ENCODE data around the gene FTO. TPM values are rescaled to one million over a fixed set of nuclear protein-coding genes. Genes with fewer than 3 reads are reported as not detected.

The FTO gene
- polyA plus RNA-seq, 1 experiment: 135 TPM

DNA sequence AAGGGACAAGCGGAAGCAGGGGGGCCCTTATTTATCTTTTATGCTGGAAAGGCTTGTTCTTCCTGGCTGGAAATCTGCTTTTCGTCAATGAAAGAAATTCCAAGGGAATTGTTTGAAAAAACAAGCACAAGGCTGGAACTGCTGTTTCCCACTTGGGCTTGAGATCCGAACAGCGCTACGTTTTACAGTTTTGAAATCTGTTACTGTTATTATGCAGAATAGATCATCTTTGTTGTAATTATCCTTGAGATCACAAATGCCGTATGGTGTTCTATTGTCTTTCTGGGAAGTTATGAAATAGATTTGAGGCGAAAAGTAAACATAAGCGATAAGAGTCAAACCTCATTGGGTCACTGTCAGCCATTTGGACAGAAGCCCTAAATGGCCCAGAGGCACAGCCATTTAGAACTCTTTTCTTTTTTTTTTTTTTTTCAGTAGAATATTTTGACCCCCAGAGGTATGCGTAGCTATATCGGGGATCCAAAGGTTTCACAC is 359.4 kb downstream of the FTO start:
- no peak for DNase-seq (ENCODE audit: low read depth, low spot score)

DNA sequence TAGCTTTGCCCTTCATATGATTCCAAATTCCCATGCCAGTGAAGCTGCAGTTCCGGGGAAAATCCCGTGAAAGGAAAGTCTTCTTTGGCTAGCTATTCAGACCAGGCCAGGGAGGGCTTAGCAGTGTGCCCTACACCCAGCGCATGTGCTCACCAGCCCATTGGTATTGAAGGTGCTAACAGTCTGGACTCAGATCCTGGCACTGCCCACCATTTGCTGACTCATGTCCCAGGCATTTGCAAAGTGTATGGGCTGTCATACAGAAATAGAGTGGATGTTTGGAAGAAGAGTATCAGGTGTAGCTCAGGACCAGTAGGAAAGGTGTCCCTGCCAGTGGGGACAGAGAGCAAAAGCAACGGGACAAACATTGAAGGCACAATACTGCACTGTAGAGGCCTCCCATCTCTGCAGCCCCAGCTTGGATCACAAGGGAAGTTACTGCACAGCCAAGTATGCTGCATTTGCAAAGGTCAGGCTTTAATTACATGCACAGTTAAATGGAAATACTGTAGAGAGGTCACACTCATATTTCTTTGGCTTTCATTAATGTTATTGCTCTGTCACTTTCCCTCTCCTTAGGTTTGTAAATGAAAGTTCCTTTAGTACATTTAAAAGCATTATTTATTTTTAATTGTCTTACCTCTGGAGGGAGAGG is 362.6 kb downstream of the FTO start:
- H3K4me3 ChIP-seq (ENCODE audit: low read depth, low read length): no peak overlapping the region
- POLR2A ChIA-PET: no interaction called here
- H3K27me3 ChIP-seq (ENCODE audit: control insufficient read depth, insufficient read depth, low read length): no peaks in the 10 kb centered on the region
- TF ChIP-seq, protein P1, sequence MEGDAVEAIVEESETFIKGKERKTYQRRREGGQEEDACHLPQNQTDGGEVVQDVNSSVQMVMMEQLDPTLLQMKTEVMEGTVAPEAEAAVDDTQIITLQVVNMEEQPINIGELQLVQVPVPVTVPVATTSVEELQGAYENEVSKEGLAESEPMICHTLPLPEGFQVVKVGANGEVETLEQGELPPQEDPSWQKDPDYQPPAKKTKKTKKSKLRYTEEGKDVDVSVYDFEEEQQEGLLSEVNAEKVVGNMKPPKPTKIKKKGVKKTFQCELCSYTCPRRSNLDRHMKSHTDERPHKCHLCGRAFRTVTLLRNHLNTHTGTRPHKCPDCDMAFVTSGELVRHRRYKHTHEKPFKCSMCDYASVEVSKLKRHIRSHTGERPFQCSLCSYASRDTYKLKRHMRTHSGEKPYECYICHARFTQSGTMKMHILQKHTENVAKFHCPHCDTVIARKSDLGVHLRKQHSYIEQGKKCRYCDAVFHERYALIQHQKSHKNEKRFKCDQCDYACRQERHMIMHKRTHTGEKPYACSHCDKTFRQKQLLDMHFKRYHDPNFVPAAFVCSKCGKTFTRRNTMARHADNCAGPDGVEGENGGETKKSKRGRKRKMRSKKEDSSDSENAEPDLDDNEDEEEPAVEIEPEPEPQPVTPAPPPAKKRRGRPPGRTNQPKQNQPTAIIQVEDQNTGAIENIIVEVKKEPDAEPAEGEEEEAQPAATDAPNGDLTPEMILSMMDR (IDR thresholded peaks at IDR 0.05; ENCODE audit: low read depth, low read length): no peak
- DNase-seq (ENCODE audit: low read depth, low spot score): no peak
- CTCF ChIA-PET: no interaction called here
- H3K27ac ChIP-seq (ENCODE audit: low read depth, low read length): no peak overlapping the region
- H3K9me3 ChIP-seq (ENCODE audit: control insufficient read depth, insufficient read depth, low read length): no peaks in the 10 kb centered on the region

More for the DNA sequence above, 359.4 kb downstream of the FTO start:
- no peak overlapping the region for H3K4me3 ChIP-seq (ENCODE audit: low read depth, low read length)
- H3K9me3 ChIP-seq (ENCODE audit: control insufficient read depth, insufficient read depth, low read length): no peaks in the 10 kb centered on the region
- POLR2A ChIA-PET: no interaction called here
- H3K27ac ChIP-seq (ENCODE audit: low read depth, low read length): no peak overlapping the region
- CTCF ChIA-PET: no interaction called here
- TF ChIP-seq, protein P1 (IDR thresholded peaks at IDR 0.05; ENCODE audit: low read depth, low read length): no peak
- H3K27me3 ChIP-seq (ENCODE audit: control insufficient read depth, insufficient read depth, low read length): no peaks in the 10 kb centered on the region

DNA sequence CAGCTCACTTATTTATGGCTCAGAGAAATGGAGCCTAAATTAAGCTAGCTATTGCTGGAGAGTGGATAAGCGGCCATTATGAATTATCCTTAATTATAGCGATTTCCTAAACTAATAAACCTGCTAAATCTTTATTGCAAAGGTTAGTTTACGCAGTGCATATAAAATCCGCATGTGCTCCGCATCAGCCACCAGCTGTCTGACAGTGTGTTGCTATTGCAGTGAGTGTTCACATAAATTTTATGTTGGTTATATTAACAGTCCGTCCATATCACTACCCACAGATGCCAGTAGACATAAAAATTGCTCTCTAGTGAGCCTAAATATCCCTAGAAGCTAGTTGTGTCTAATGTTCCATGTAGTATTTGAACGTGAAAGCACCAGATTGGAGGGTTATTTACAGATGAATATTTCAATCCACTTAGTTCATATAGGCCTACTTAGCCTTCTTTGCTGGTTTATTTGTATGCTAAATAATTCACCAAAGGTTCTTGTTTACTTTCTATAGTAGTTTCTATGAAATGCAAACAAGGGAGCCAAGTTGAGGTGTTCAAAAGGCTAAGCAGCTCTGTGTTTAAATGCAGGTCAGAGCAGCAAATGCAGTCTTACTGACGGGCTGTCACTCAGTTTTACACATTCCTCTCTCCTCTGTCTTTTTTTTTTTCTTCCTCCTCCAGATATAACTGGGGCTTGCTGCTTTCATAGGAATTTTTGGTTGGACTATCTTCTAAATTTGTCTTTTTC is 363.5 kb downstream of the FTO start:
- Histone ChIP-seq H3K9me3 (ENCODE audit: control insufficient read depth, insufficient read depth, low read length) (no peaks in the 10 kb centered on the region), H3K4me3 (ENCODE audit: low read depth, low read length) (no peak overlapping the region), H3K27ac (ENCODE audit: low read depth, low read length) (no peak overlapping the region), H3K27me3 (ENCODE audit: control insufficient read depth, insufficient read depth, low read length) (no peaks in the 10 kb centered on the region)
- POLR2A ChIA-PET: no interaction called here
- DNase-seq (ENCODE audit: low read depth, low spot score): no peak
- TF ChIP-seq, protein P1 (IDR thresholded peaks at IDR 0.05; ENCODE audit: low read depth, low read length): no peak
- CTCF ChIA-PET: interaction anchor here (0.7 kb wide), 1 partner anchor 14 kb away, joined by 3 read pairs; no protein-coding TSS in a partner anchor

DNA sequence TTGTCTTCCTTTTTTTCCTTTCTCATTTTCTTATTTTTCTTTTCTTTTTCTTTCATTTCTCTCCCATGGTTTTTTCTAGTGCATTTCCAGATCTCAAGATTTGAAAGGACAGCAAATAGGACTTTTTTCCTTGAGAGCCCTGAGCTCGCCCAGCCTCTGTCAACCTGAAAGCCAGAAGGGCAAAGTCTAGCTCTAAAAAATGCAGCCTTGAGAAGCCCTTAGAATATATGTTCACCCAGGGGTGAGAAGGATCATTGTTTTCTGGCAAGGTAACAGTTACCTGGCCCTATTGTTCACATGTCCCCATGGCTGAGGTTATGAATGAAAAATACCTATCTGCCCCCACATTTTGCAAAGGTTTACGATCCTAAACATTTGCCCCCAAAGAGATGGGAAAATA is 364.3 kb downstream of the FTO start:
- CTCF ChIA-PET: interaction anchor here (0.7 kb wide), 1 partner anchor 14 kb away, joined by 3 read pairs; no protein-coding TSS in a partner anchor
- TF ChIP-seq, protein P1 (IDR thresholded peaks at IDR 0.05; ENCODE audit: low read depth, low read length): no peak
- H3K9me3 ChIP-seq (ENCODE audit: control insufficient read depth, insufficient read depth, low read length): no peaks in the 10 kb centered on the region
- no peaks in the 10 kb centered on the region for H3K27me3 ChIP-seq (ENCODE audit: control insufficient read depth, insufficient read depth, low read length)
- POLR2A ChIA-PET: no interaction called here
- no peak overlapping the region for H3K4me3 ChIP-seq (ENCODE audit: low read depth, low read length)
- no peak for DNase-seq (ENCODE audit: low read depth, low spot score)
- no peak overlapping the region for H3K27ac ChIP-seq (ENCODE audit: low read depth, low read length)

DNA sequence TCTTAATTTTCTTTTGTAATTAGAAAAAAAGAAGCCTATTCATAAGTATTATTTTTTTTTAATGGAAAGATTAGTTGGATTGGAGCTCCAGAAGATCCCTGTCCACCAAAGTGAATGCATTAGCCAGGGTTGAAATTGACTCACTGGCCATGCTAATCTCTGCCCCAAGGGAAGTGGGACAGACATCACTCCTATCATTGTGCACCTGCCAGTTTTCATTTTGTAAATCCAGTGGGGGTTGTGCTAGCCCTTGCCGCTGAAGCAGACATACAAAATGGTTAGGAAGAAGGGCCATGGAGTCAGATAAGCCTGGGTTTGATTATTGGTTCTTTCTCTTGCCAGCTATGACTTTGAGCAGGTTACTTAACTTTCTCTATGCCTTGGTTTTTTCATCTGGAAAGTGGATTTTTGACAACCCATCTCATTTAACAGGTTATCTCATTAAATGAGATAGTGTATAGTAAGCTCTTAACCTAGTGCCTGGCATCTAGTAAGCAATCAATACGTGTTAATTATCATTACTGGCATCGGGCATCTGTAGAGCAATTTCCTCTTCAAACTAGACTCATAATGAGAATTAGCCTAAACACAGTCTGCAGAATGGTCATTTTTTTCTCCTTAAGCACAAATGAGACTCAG is 365.8 kb downstream of the FTO start:
- Histone ChIP-seq H3K27me3 (ENCODE audit: control insufficient read depth, insufficient read depth, low read length) (no peaks in the 10 kb centered on the region), H3K27ac (ENCODE audit: low read depth, low read length) (no peak overlapping the region), H3K4me3 (ENCODE audit: low read depth, low read length) (no peak overlapping the region), H3K9me3 (ENCODE audit: control insufficient read depth, insufficient read depth, low read length) (no peaks in the 10 kb centered on the region)
- POLR2A ChIA-PET: no interaction called here
- no peak for DNase-seq (ENCODE audit: low read depth, low spot score)
- TF ChIP-seq, protein P1 (IDR thresholded peaks at IDR 0.05; ENCODE audit: low read depth, low read length): no peak
- CTCF ChIA-PET: no interaction called here

Measured in AG04450 (cell line).